HG03060 (cell line): Measurements from ENCODE around the gene CBLL1.

Experiments
- ATAC-seq: cut with Tn5 transposase; IDR thresholded peaks from one replicate; pipeline ENCODE4 v1.9.1; 2021; ENCODE audit warnings: low read depth, moderate number of reproducible peaks; ENCODE audit not compliant: unreplicated experiment

The CBLL1 gene

GRCh38 chr7:107743567-107744344 lies at the start of gene CBLL1:
Gene CBLL1, plus strand, starts transcription at chr7:107744142. Its CDS starts 22 bp downstream, at chr7:107744164.
- peak; percentile 76 for ATAC-seq

GRCh38 chr7:107694386-107694785 lies 49.6 kb upstream of the CBLL1 start:
- no peak for ATAC-seq

- no peak for ATAC-seq
Observed at GRCh38 chr7:107696330-107696946, 47.5 kb upstream of the CBLL1 start.

GRCh38 chr7:107697321-107698049 lies 46.5 kb upstream of the CBLL1 start:
- ATAC-seq, result no peak

- no peak for ATAC-seq
Observed at GRCh38 chr7:107700570-107700969, 43.4 kb upstream of the CBLL1 start.

GRCh38 chr7:107701191-107701590 lies 42.8 kb upstream of the CBLL1 start:
- no peak for ATAC-seq

GRCh38 chr7:107703219-107703618 lies 40.7 kb upstream of the CBLL1 start:
- no peak for ATAC-seq

GRCh38 chr7:107703872-107704271 lies 40.1 kb upstream of the CBLL1 start:
- ATAC-seq, result no peak

GRCh38 chr7:107708956-107709355 lies 35.0 kb upstream of the CBLL1 start:
- no peak for ATAC-seq

GRCh38 chr7:107711301-107711700 lies 32.6 kb upstream of the CBLL1 start:
- no peak for ATAC-seq

GRCh38 chr7:107712025-107712424 lies 31.9 kb upstream of the CBLL1 start:
- no peak for ATAC-seq

- ATAC-seq, result no peak
Observed at GRCh38 chr7:107712896-107713295, 31.0 kb upstream of the CBLL1 start.

- no peak for ATAC-seq
Observed at GRCh38 chr7:107715531-107715930, 28.4 kb upstream of the CBLL1 start.

GRCh38 chr7:107718456-107719193 lies 25.3 kb upstream of the CBLL1 start:
- no peak for ATAC-seq

GRCh38 chr7:107721286-107721685 lies 22.7 kb upstream of the CBLL1 start:
- no peak for ATAC-seq

- no peak for ATAC-seq
Observed at GRCh38 chr7:107723255-107723654, 20.7 kb upstream of the CBLL1 start.

GRCh38 chr7:107725138-107725740 lies 18.7 kb upstream of the CBLL1 start:
- no peak for ATAC-seq

- ATAC-seq, result no peak
Observed at GRCh38 chr7:107726356-107727130, 17.4 kb upstream of the CBLL1 start.

- ATAC-seq, result no peak
Observed at GRCh38 chr7:107728276-107728675, 15.7 kb upstream of the CBLL1 start.
